CD4-positive, alpha-beta T cell treated with Interferon gamma for 1 hour (primary cell): ENCODE results near the gene ELOVL6.
"Not testable (repeated sequence)": the region's sequence is repeated elsewhere in the genome, so short reads cannot be mapped to it uniquely, and the experiment has no call there.

Source experiments
- DNase-seq: peaks from one replicate; pipeline ENCODE4 v3.0.0-alpha.2; 2020

ELOVL6 gene

DNA sequence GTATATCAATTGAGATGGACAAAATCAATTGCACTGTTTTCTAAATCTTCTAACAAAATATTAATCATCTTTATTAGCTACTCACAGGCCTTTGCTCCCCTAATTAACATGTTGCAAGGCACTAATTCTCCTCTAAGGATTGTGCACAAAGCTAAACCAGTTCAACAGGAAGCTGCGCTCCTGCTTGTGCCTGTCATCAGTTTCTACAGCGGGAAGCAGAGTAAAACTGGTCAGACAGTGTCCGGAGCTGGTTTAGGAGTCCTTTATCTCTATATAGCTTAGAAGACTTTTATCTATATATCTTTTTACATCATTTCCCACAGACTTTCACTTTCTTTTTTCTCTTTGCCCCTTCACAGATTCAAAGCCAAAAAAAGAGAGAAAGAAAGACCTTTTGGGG is 79.1 kb downstream of the ELOVL6 start:
- no peak for DNase-seq

DNA sequence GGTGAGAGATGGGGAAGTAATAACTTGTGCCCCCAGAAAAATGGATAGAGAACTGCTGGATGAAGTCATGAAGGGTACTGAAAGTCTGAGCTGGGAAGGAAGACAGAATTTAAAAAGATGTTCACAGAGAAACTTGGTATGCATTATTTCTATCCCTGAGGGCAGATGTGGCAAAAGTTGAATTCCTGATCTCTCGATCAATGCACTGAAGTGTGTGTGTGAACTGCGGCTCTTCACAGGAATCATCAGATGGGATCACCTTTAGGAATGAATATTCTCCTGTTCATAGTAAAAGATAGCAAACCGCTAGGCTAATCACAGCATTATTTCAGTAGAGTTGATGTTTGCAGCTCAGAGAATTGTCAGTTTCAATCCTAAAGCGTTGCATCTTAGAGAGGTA is 86.4 kb downstream of the ELOVL6 start:
- DNase-seq, result no peak

DNA sequence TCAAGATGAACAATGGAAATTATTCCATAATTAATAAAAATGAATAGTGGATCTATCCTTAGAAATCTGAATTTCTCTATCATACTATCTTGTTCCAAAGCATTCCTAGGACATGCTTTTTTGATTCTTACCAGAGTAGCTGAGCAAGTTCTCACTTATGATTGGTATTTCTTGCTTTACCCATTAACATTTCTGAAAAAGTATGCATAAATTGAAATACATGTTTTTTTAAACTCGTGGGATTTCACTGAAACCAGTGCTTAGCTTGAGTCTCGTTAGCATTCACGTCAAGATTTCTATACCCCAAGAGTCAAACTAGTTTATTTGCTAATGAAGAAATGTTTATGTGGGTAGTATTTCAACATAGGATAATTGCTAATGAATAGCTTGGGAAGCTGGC is 89.0 kb downstream of the ELOVL6 start:
- no peak for DNase-seq

DNA sequence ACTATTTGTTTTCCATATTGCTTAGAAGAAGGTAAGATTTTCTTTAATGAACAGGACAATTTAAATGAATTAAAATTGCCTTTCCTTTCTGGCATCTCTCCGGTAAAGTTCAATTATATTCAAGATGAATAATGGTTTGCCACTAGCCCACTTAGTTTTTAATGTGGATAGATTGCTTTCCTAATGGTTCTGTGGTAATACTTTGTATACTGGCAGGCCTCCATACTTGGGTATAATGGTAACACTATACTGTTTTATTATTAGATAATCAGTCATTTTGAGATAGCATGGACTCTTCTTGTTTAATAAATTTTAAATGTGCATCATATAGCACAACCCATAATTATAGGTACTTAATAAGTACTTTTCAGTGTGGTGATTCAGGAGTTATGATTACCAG is 89.5 kb downstream of the ELOVL6 start:
- no peak for DNase-seq

DNA sequence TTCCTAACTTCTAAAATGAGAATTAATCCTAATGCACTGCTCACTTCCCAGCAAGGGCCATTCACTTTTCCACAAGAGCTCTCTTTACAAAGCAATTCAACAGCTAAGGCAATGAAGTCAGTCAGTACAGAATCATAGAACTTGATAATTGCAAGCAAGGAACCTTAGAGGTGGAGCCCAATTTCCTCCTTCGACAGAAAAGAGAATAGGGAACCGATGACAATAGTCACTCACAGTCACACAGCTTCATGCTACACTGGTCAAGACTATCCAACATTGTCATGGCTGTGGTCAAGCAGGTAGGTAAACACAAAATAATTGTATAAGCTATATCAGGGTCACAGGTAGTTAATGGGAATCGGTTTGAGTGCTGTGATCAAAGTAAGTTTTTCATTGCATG is 90.0 kb downstream of the ELOVL6 start:
- no peak for DNase-seq

DNA sequence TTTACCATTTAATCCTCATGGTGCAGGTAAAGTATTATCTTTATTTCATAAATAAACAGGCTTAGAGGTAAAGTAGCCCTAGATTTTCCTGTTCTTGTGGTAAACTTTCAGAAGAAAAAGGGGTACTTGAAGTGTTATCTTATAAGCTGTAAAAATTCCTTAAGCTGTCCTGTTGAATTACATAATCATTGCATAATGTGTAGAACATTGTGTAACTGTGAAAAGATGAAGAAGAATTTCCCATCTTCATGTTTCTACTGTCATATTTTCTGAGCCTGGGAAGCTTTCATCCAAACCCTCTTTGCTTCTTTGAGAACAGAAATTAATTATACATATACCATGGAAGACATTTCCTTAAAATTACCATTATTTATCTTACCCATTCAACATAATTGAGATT is 90.5 kb downstream of the ELOVL6 start:
- DNase-seq, result no peak

DNA sequence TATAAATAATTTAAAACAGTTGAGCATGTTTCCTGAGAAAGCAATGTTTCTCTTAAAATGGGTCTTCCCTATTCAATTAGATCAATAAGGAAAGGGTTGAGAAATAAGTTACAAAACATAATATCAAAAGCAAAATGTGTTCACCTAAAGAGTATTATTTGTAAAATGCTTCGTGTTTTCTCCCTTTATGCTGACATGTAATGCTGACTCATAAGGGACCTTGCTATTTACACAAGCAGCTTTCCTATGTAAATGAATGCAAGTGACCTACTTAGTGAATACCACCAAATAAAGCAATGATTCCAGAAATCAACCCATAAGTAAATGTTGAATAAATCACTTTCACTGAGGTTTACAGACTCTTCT is 91.5 kb downstream of the ELOVL6 start:
- DNase-seq, result no peak

DNA sequence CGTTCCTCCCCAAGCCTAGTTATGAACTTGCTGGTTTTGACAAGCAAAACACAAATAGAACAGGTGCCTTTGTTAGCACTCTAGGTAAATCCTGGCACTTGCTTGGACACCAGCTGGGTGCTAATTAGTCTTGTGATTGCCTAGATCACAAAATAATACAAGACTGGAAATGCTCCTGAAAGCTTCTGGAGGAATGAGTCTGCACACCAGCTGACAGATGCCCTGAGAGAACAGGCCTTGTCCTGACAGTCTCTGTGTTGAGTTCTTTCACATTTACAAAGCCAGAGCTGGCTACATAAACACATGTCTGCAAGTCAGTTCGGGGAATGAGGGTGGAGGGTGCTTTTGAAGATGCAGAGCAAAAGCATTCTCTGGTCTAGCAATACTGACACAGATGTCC is 93.8 kb downstream of the ELOVL6 start:
- DNase-seq, result no peak

DNA sequence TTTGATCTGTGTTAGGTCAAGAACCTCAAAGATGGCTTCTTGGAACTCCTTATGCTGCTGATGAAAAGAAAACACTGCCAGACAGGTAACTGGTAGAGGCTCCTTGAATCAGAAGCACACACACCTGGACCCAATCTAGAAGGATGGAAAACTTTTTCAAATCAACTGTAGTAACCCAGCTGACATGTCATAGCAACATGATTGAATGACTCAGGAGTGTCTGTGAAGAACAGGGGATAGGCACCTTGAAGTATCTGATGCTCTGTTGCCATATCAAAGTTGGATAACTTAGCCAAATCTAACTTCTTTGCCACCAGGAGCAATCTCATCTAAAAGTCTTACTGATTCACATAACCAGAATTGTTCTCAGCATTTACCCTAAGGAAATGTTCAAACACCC is 98.8 kb downstream of the ELOVL6 start:
- DNase-seq, result no peak

DNA sequence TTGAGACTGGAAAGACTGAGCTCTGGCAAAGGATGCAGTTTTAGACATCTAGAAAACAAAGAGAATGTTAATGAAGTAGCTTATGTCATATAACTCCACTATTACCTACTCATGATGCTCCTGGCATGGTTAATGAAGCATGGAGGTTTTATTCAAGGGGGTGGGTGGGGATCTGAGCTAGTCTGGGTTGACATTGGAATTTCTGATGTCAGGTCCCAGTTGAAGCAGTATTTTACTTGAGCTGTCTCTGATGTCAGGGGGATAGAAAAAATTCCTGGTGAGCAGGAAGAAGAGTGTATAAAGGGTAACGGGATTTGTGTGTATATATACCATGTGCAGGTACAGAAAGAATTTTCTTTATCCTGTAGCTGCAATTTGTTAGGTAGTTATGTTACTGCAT is 102.0 kb downstream of the ELOVL6 start:
- DNase-seq, result no peak

DNA sequence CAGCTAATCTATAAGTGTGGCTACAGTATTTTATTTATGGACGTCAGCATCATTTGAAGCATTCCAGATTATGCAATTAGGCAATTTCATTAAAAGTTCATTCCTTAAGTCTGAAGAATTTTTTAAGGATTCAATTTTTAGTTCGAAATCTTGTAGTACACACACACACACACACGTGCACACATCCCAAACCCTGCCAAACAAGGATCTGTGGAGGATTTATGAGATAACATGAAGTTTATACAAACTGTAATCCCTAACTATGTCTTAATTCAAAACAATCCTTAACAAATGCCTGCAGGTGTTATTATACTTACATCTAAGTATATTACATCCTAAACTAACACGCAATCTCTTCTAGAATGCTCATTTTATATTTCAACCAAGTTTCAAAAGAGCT is 105.8 kb downstream of the ELOVL6 start:
- no peak for DNase-seq

DNA sequence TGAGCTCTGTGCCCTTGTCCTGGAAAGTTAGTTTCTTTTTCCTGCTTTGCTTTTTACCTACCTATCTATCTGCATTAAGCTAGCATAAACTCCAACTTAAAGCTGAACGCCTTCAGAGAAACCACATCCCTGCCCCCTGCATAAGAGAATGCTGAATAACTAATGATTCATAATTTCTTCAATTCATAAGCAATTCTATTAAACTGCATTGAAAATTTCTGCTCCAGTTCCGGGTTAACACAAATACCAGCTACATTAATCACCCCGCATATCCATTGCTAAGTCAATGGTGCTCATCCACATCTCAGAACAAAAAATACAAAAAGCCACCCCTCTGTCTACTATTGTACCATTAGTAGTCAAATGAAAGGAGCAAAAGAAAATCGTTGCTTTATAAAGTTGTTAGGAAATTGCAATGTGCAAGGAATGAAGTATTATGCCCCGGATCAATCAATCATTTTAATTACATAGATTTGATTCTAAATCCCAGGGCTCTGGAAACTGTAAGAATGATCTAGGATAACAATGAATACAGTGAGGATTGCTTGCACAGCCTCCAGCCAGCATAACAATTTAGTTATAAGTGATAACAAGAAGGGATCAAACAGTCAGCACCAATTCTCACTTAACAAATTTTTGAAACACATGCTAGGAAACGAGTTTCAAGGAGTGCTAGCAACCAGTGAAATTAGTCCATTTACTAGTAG is 106.8 kb downstream of the ELOVL6 start:
- no peak for DNase-seq

DNA sequence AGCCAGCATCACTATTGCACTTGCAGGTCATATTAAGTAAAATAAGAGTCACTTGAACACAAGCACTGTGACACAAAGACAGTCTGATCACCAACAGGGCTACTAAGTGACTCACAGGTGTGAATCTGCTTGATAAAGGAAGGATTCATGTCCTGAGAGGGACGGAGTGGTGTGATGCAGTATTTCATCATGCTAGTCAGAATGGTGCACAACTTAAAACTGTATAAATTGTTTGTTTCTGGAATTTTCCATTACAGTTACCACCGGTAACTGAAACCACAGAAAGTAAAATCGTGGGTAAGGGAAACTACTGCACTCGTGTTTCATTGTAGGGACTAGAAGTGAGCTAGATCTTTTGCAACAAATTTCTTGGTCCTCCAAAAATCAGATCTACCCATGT is 109.7 kb downstream of the ELOVL6 start:
- DNase-seq, result no peak

DNA sequence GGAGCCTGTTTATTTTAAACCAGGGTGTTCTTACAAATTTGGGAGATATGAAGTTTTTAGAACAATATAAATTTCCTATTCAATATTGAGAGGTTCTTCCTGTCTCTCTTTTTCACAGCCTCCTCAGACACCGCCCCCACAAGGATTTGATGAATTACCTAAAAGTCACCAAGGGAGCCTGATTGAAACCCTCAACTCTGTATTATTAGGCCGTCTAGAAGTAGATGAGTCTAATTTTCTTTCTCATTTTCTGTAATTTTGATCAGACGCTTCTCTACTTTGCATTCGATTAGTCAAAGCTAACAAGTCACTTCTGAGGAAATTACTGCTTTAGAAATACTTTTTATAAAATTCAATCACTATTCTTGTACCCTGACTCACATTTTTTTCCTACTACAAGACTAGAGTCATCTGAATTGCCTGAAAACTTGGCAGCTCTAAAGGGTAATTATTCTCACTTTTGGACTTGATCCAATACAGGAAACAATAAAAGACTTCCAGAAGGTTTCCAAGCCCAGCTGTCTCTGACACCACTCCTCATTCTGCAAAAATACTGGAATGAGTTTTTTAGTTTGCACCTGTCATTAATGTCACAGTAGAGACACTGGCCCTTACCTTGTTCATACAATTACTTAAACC is 111.2 kb downstream of the ELOVL6 start:
- DNase-seq, result no peak

DNA sequence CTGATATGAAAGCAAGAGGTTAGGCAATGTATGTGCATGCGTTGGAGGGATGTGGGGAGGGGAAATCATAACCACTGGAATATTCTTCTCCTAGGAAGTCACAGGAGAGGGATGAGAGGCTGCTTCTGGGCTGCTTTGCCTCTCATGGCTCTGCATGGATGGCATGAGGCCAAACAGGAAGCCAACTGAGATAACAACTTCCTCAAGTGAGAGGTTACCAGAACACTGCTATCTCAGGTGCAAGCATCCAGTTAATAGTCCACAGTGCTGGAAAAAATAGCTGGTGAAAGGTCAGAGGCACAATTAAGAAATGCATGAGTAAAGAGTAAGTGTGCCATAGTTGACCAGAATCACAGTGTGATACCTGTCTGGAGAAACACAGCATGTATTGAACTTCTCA is 113.3 kb downstream of the ELOVL6 start:
- DNase-seq, result no peak

DNA sequence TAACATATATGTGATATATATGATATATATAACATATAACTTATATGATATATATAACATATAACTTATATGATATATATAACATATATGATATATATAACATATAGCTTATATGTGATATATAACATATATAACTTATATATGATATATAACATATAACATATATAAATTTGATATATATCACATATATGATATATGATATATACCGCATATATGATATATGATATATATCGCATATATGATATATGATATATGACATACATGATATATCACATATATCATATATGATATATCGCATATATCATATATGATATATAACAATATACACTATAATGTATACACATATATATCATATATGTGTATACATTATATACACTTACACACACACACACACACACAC is 114.3 kb downstream of the ELOVL6 start:
- no peak for DNase-seq

DNA sequence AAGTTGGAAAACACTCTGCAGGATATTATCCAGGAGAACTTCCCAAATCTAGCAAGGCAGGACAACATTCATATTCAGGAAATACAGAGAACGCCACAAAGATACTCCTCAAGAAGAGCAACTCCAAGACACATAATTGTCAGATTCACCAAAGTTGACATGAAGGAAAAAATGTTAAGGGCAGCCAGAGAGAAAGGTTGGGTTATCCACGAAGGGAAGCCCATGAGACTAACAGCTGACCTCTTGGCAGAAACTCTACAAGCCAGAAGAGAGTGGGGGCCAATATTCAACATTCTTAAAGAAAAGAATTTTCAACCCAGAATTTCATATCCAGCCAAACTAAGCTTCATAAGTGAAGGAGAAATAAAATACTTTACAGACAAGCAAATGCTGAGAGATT is 120.3 kb downstream of the ELOVL6 start:
- not testable (repeated sequence) for DNase-seq

DNA sequence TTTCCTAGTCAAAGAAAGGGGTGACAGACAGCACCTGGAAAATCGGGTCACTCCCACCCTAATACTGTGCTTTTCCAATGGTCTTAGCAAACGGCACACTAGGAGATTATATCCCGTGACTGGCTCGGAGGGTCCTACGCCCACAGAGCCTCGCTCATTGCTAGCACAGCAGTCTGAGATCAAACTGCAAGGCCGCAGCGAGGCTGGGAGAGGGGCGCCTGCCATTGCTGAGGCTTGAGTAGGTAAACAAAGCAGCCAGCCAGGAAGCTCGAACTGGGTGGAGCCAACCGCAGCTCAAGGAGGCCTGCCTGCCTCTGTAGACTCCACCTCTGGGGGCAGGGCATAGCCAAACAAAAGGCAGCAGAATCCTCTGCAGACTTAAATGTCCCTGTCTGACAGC is 121.6 kb downstream of the ELOVL6 start:
- DNase-seq, result not testable (repeated sequence)

DNA sequence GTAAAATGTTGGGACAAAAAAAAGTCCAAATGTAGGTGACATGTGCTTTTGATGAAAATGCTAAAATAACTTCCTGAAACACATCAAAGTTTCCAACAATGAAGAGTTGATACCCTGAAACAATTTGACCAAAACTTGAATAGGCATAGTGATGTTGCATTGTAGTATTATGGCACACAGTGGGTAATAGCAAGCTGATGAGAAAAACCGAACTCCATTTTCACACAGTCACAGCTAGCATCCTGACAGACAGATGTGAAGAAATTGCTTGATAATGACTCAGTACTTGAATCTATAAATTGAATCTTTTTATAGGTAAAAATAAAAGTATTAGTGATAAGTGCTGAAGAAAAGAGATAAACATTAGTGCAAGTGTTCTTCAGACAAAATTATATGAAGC is 122.5 kb downstream of the ELOVL6 start:
- DNase-seq, result no peak

DNA sequence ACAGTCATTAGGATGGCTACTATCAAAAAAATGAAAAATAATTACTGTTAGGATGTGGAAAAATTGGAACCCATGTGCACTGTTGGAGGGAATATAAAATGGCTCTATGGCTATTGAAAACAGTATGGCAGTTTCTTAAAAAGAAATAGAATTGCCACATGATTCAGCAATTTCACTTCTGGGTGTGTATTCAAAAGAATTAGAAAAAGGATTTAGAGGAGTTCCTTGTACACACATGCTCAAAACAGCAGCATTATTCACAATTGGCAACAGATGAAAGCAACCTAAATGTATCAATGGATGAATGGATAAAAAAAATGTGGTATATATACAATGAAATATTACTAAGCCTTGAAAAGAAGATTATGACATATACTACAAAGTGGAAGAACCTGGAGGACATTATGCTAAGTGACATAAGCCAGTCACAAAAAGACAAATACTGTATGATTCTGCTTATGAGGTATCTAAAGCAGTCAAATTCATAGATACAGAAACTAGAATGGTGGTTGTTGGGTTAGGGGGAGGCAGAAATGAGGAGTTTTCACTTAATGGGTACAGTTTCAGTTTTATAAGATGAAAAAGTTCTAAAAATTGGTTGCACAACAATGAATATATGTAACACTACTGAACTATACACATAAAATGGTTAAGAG is 123.2 kb downstream of the ELOVL6 start:
- no peak for DNase-seq

DNA sequence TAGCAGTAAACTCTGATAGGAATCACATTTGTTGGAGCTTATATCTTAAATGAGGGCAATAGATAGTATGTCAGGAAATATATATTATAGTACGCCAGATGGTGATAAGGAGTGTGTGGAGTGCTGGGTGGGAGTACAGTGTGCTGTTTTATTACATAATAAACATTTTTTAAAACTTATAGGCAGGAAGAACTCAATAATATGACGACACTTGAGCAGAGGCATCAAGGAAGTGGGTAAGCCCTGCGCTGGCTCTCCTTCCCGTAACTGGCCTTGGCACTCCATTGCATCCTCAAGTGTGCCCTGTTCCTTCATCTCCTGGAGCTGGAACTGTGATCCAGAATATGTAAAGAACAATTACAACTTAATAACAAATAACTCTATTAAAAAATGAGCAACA is 123.8 kb downstream of the ELOVL6 start:
- no peak for DNase-seq

DNA sequence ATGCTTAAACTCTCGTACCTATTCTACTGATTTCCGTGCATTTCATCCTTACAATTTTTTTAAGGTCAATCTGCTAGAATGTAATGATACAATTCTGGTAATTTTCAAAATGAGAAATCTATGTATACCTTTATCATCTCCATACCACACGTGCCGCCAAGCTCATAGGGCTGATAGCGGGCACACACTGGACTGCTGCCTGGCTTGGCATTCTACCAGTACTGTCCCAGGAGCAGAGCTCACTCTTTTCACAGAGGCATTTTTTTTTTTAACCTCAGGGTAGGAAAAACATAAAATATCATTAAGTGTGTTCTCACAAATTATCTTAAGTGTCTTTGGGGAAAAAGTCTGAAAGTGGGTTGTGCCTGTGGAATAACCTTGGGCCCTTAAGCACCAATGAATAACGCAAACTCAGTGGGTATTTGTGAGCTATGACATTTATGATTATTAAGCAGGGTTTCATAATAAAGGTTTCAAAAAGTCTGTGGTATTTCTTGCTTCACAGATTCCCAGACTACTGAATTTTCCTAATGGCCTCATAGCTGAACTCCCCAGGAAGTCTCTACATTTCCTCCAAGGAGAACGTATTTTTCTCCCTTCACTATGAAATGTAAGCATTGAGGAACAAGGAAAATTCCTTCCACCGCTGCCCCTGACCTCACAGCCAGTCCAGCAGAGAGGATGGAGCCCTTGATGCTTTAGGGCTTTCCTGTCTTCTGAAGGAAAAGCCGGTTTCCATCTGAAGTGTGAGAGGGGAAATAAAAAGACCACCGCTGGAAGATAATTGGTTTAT is 125.2 kb downstream of the ELOVL6 start:
- no peak for DNase-seq

DNA sequence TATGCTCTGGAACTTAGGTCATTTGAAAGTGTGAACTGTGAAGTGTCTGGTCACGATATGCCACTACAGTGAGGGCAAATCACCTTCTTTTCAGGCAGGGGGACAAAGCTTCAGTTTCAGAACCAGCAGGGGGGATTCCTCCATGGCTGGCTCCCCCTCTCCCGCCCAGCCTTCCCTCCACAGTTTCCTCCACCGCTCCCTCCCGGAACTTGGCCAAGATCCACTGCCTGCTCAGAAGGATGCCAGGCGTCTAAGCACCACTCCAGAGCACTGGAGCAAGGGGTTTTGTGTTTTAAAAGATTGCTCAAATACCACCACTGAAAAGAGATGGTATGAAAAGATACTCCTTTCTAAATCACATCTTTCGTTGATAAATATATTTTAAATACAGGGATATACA is 126.9 kb downstream of the ELOVL6 start:
- no peak for DNase-seq

DNA sequence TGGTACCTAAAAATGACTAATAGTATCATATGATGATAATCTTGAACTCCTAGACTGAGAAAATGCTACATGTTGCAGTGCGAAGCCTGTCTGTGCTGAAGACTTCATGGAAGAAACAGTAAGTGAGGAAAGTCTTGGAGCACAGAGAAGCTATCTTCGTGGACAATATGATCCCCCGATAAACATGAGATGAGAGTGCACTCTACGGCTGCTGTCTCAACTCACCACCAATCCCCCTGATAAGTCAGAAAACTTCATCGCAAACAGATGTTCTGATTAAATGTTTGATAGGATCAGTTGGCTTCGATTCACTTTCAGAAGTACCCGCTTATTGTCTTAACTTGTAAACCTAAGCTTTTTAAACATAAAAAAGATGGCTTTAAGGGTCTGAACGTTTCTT is 130.2 kb downstream of the ELOVL6 start:
- DNase-seq, result no peak
